ENCODE measurements around the gene UGT2B10.

Gene UGT2B10

GRCh38 chr4:68859655-68860054, 43.9 kb downstream of the UGT2B10 start:
- no peak overlapping the region for H3K4me3 ChIP-seq (ENCODE audit: control insufficient read depth, low read depth, low read length)
- no peak for TF ChIP-seq CTCF (conservative IDR thresholded peaks at IDR 0.05; ENCODE audit: control insufficient read depth, insufficient read depth, low read depth, low read length)
- no peak for DNase-seq (ENCODE audit: low read depth)

- no peak for DNase-seq (ENCODE audit: low read depth)
- TF ChIP-seq CTCF (conservative IDR thresholded peaks at IDR 0.05; ENCODE audit: control insufficient read depth, insufficient read depth, low read depth, low read length), result no peak
Measured at GRCh38 chr4:68861057-68861456, 45.3 kb downstream of the UGT2B10 start.

GRCh38 chr4:68864438-68865187, 48.8 kb downstream of the UGT2B10 start:
- DNase-seq (ENCODE audit: low read depth), result no peak
- TF ChIP-seq CTCF (conservative IDR thresholded peaks at IDR 0.05; ENCODE audit: control insufficient read depth, insufficient read depth, low read depth, low read length), result no peak
- H3K4me3 ChIP-seq (ENCODE audit: control insufficient read depth, low read depth, low read length), result no peak overlapping the region

More at GRCh38 chr4:68861057-68861456, 45.3 kb downstream of the UGT2B10 start:
- no peak overlapping the region for H3K4me3 ChIP-seq (ENCODE audit: control insufficient read depth, low read depth, low read length)

GRCh38 chr4:68865188-68865638, 49.4 kb downstream of the UGT2B10 start:
- no peak for TF ChIP-seq CTCF (conservative IDR thresholded peaks at IDR 0.05; ENCODE audit: control insufficient read depth, insufficient read depth, low read depth, low read length)
- no peak overlapping the region for H3K4me3 ChIP-seq (ENCODE audit: control insufficient read depth, low read depth, low read length)
- no peak for DNase-seq (ENCODE audit: low read depth)

- no peak overlapping the region for H3K4me3 ChIP-seq (ENCODE audit: control insufficient read depth, low read depth, low read length)
- DNase-seq (ENCODE audit: low read depth), result no peak
- TF ChIP-seq CTCF (conservative IDR thresholded peaks at IDR 0.05; ENCODE audit: control insufficient read depth, insufficient read depth, low read depth, low read length), result no peak
Measured at GRCh38 chr4:68865760-68866159, 50.0 kb downstream of the UGT2B10 start.

- DNase-seq (ENCODE audit: low read depth), result no peak
- no peak for TF ChIP-seq CTCF (conservative IDR thresholded peaks at IDR 0.05; ENCODE audit: control insufficient read depth, insufficient read depth, low read depth, low read length)
- H3K4me3 ChIP-seq (ENCODE audit: control insufficient read depth, low read depth, low read length), result no peak overlapping the region
Measured at GRCh38 chr4:68869274-68869773, 53.5 kb downstream of the UGT2B10 start.

Measured in fibroblast of mammary gland (primary cell).